Left renal cortex interstitium (tissue), 4 donors: ENCODE measurements around the gene SCO2. TPM values are rescaled to one million over a fixed set of nuclear protein-coding genes. Genes with fewer than 3 reads are reported as not detected.

Experiments used
- DNase-seq, 4 donors: peaks; one replicate each; pipeline ENCODE4 v3.0.0-alpha.2; 2013; ENCODE audit warnings: low read depth in 4 of 4, low spot score in 2 of 4, missing footprints in 1 of 4
- polyA plus RNA-seq, 4 donors: library from polyadenylated mRNA; unstranded; fragments of 120-200 nt; gene quantifications; one replicate each; pipeline ENCODE4 v1.2.1, GENCODE V29; 2013; ENCODE audit not compliant: insufficient read length in 4 of 4

SCO2 gene
- polyA plus RNA-seq, 4 donors = 0.57 to 5.1 (median 2.4) TPM; not detected in 1

- DNase-seq = no peak
Observed at GRCh38 chr22:50482107-50483074, 43.0 kb downstream of the SCO2 start.

GRCh38 chr22:50481440-50482106 is 43.8 kb downstream of the SCO2 start, which contains the start of gene ADM2:
ADM2 (plus strand) TSS chr22:50481543; CDS start chr22:50481848, 305 bp downstream.
- no peak for DNase-seq

- no peak for DNase-seq
Observed at GRCh38 chr22:50481045-50481439, 44.4 kb downstream of the SCO2 start.

GRCh38 chr22:50479721-50480120 is 45.7 kb downstream of the SCO2 start:
- DNase-seq = no peak

GRCh38 chr22:50477923-50478322 is 47.5 kb downstream of the SCO2 start:
- DNase-seq = no peak

GRCh38 chr22:50476868-50477267 is 48.5 kb downstream of the SCO2 start:
- DNase-seq = no peak

- DNase-seq = no peak
Observed at GRCh38 chr22:50475652-50476002, 49.8 kb downstream of the SCO2 start.

GRCh38 chr22:50474710-50475651 is 50.4 kb downstream of the SCO2 start, which contains the start of gene SBF1:
SBF1 (minus strand) TSS chr22:50475035; CDS start chr22:50474840, 195 bp downstream.
- DNase-seq = peak; percentile 50 to 82 (median 79)

- no peak for DNase-seq
Observed at GRCh38 chr22:50473855-50474671, 51.3 kb downstream of the SCO2 start.

Other genes with a start within 250 kb of the SCO2 start
- 100 to 1,000 TPM; 206 to 275 (median 234) TPM for gene PLXNB2, start 218.0 kb downstream of the SCO2 start, polyA plus RNA-seq
- 10 to 100 TPM; 10.1 to 19.9 (median 16.0) TPM for gene DENND6B, start 198.6 kb downstream of the SCO2 start, polyA plus RNA-seq
- gene PPP6R2, start 182.3 kb downstream of the SCO2 start, polyA plus RNA-seq = 10 to 100 TPM; 33.0 to 61.1 (median 46.3) TPM
- gene SBF1, start 50.6 kb downstream of the SCO2 start, polyA plus RNA-seq = 10 to 100 TPM; 25.4 to 55.3 (median 43.4) TPM
- gene ADM2, start 44.1 kb downstream of the SCO2 start, polyA plus RNA-seq = 1 to 10 TPM; 3.8 to 8.6 (median 5.5) TPM
- gene MIOX, start 38.7 kb downstream of the SCO2 start, polyA plus RNA-seq = 10 to 100 TPM in 3 of 4 donors, 1 to 10 TPM in 1; 3.6 to 18.2 (median 13.4) TPM
- 10 to 100 TPM; 30.3 to 73.2 (median 55.4) TPM for gene LMF2, start 17.9 kb downstream of the SCO2 start, polyA plus RNA-seq
- 10 to 100 TPM; 35.8 to 57.9 (median 53.3) TPM for gene NCAPH2, start 17.4 kb downstream of the SCO2 start, polyA plus RNA-seq
- 1 to 10 TPM; 1.1 to 3.0 (median 2.4) TPM for gene TYMP, start 4.4 kb upstream of the SCO2 start, polyA plus RNA-seq
- under 1 TPM; 0.07 to 0.39 (median 0.15) TPM for gene KLHDC7B, start 20.3 kb upstream of the SCO2 start, polyA plus RNA-seq
- gene SYCE3, start 37.3 kb upstream of the SCO2 start, polyA plus RNA-seq = under 1 TPM in 1 of 4 donors, not detected in 3; 0.43 TPM
- 10 to 100 TPM in 3 of 4 donors, 1 to 10 TPM in 1; 9.8 to 18.5 (median 10.9) TPM for gene CPT1B, start 52.8 kb upstream of the SCO2 start, polyA plus RNA-seq
- 100 to 1,000 TPM in 1 of 4 donors, 10 to 100 TPM in 3; 66.8 to 105 (median 86.1) TPM for gene CHKB, start 57.3 kb upstream of the SCO2 start, polyA plus RNA-seq
- gene MAPK8IP2, start 75.2 kb upstream of the SCO2 start, polyA plus RNA-seq = under 1 TPM; 0.76 to 0.87 (median 0.79) TPM
- 10 to 100 TPM; 10.4 to 28.9 (median 19.5) TPM for gene ARSA, start 102.6 kb upstream of the SCO2 start, polyA plus RNA-seq
- 10 to 100 TPM; 11.9 to 26.9 (median 19.6) TPM for gene SHANK3, start 147.2 kb upstream of the SCO2 start, polyA plus RNA-seq
- under 1 TPM; 0.32 to 0.60 (median 0.52) TPM for gene ACR, start 212.6 kb upstream of the SCO2 start, polyA plus RNA-seq